GM18909 (cell line): ENCODE measurements around the gene BTBD9.

Experiments used
- ATAC-seq: cut with Tn5 transposase; IDR thresholded peaks from one replicate; pipeline ENCODE4 v1.9.1; 2021; ENCODE audit warnings: mild to moderate bottlenecking; ENCODE audit not compliant: unreplicated experiment, poor library complexity

Gene BTBD9

DNA sequence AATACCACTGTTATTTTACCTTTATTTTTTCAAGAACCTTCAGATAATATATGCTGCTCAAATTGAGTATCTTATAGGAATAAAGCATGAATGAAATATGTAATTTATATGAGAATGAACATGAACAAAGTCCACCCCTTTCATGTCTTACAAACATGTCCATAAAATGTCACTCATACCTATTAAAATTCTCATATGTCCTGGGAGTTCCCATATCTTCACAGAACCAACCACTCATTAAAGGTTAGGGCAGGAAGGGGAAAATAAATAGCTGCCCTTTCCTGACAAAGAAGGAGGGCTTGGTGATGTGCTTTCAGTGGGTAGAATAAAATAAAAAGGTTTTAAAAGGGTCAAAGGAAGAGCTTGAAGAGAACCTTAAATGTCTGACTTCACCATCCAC lies 125.3 kb downstream of the BTBD9 start:
- ATAC-seq: no peak

DNA sequence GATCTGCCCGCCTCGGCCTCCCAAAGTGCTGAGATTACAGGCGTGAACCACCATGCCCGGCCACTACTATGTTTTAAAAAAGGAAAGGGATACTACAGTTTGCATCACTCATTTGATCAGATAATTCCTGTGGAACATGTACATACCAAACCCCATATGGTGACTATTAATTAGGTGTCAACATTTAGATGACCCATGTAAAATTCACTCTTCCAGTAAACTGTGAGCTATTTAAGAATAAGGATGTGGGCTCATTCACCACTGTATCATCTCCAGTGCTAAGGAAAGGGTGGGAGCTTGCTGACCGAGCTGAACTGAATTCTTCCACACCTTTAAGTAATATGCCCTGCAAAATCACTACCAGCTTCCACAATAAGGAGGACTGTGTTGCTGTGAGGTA lies 127.5 kb downstream of the BTBD9 start:
- ATAC-seq: no peak

DNA sequence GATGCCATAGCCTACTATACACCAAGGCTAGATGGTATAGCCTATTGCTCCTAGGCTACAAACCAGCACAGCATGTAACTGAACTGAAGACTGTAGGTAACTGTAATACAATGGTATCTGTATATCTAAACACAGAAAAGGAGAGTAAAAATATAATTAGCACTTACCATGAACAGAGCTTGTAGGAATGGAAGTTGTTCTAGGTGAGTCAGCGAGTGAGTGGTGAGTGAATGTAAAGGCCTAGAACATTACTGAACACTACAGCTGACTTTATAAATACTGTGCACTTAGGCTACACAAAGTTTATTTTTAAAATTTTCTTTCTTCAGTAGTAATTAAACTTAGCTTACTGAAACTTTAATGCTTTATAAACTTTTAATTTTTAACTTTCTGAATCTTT lies 129.5 kb downstream of the BTBD9 start:
- no peak for ATAC-seq

DNA sequence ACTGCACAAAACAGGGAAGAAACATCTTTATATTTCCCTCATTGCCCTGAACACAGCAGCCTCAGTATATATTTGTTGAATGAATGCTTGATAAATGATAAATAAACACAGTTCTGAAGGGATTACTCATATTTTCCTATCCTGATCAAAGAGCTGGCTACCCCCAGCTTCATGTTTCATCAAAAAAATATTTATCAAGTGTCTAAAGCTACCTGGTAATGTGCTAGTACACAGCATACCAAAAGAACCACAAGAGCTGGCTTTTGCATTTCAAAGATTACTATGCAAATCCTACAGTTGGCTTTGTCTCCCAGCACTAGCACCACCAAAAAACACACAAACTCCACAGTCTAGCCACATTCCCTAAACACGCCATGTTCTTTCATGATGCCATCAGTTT lies 130.0 kb downstream of the BTBD9 start:
- ATAC-seq: no peak

DNA sequence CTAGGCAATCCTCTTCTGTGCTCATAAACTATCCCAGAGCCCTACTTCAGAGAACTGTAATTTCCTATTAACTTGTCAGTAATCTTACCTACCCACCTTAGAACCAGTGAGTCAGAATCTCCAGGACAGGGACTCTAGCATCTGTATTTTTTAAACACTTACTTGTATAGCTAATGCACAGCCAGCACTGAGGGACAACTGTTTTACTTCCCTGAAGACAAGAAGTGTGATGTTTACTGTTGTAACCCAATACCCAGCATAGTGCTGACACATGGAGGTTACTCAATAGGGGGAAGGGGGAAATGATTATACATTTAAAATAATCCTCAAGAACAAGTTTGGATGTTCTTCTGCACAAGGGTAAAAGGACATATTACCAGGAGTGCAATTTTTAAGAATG lies 130.8 kb downstream of the BTBD9 start:
- ATAC-seq: no peak

DNA sequence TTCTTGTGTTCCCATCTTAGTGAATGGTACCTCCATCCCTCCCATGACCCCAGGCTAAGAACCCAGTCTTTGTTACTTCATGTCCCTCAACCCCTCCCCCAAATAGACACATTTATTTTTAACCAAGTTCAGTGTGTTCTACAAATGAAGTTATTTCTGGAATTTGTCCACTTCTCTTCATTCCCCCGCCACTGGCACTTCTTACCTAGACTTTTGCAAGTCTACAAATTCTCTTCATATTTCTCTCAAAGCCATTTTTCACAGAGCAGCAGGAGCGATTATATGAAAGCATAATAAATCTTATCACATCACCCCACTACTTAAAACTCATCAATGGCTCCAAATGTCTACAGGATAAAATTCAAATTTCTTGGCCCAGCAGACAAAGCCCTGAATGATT lies 131.4 kb downstream of the BTBD9 start:
- ATAC-seq: no peak

DNA sequence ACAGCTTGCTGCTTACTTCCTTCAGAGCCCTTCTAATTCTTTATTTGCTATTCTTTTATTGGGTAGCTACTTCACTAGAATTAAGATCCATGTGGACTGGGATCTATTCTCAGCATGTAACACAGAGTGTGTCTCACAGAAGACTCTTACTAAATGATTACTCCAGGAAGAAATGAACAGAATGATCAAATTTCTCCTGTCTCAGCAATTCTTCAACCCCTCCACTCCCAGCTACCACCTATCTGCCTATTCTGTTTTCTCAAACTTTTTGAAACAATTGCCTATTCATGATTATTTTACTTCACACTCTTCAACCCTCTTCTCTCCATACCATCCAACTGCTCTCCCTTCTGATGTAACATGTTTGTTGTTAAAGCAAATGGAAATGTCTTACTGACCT lies 132.6 kb downstream of the BTBD9 start:
- no peak for ATAC-seq

DNA sequence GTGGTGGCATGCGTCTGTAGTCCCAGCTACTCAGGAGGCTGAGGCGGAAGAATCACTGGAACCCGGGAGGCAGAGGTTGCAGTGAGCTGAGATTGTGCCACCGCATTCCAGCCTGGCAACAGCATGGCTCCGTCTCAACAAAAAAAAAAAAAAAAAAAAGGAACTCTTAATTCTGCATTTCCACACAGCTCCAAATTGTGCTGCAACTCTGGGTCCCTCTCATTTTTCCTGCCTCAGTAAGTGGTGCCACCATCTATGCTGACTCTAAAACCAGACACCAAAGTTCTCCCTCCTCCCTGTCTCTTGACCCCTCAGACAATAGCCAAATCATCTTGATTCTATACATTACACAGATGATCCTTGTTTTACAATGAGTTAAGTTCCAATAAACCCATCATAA lies 133.9 kb downstream of the BTBD9 start:
- ATAC-seq: no peak

DNA sequence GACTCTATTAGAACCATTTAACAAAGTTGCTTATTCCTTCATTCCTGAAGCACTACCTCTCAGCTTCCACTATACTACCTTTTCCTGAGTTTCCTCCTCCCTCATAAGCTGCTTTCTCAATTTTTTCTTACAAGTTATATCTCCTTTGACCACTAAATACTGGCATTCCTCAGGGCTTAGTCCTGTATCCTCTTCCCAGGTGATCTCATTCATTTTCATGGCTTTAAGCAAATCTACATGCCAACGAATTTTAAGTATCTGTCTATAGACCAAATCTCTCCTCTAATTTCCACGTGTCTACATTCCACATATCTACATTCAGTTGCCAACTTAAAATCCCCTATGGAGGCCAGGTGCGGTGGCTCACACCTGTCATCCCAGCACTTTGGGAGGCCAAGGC lies 134.7 kb downstream of the BTBD9 start:
- no peak for ATAC-seq

DNA sequence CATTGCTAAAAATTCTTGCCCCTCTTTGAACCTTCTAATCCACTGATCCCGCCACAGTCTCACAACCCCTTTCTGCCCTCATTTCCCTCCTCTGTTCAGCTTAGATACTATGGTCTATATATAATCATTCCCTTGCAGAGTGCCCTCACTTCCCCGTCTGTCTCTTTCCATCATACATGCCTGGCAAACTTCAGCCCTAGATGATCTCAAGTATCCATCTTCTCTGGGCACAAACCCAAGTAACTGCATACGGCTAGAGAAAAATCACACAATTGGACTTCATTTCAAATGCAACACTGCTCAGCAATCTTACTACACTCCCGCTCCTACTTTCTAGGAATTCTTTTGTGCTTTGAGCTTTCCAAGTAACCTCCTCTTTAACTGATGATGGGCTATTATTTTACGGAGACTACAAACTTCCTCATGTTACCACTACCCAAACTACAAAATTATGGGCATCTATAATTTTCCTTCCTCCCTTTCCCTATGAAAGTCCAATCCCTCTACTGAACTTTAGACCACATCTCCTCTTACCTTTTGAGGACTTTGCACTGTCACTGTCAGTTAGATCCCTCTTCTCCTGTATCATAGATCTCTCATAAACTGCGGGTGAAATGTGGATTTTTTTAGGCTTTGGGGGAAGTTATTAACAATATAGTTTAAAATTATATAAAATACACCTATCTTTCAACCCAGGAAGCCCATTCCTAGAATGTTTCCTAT lies 135.6 kb downstream of the BTBD9 start:
- ATAC-seq: no peak

DNA sequence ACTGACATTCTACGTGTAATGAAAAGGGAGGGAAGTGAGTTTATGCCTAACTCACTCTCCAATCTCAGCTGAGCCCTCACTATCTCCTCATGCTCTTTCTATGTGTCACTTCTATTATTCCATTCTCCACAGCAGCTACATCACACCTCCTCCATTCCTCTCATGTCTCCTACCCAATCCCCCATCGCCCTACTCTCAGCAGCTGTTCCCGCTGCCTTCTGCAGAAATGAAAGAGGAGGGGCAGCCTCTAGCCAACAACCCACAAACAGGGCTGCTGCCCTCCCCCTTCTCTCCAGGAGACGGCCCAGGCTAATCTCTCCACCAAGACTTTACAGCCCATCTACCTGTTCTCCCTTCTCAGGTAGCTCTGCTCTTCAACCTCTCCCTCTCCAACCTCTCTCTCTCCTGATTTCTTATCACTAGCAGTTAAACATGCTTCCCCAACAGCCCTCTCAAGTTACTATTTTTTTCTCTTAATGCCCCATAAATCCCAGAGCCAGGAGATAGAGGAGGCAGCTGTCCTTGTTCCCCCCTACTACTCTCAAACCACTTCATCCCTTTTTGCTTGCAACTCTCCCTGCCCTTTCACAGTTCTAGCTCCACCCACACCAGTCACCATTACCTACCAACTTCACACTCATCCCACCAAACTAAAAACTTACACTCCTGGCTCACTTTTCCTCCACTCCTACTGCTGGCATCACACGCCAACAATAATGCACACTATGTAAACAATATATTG lies 136.5 kb downstream of the BTBD9 start:
- ATAC-seq: no peak

DNA sequence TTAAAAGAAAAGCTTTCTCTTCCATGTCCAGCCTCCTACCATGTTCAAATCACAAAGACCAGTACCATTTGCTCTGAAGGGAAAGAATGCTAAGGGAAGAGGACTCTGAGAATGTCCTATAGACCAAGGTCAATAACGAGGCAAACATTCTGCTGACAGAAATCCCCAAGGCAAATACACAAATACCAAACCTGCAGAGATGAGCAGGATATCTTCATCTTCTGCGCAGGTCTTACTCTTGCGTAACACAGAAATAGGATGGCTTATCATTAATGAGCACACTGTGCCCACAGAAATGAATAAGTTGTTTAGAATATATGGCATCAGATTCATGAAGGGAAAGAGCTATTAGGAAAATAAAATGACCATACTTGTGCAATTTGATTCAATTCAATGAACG lies 137.3 kb downstream of the BTBD9 start:
- ATAC-seq: no peak

DNA sequence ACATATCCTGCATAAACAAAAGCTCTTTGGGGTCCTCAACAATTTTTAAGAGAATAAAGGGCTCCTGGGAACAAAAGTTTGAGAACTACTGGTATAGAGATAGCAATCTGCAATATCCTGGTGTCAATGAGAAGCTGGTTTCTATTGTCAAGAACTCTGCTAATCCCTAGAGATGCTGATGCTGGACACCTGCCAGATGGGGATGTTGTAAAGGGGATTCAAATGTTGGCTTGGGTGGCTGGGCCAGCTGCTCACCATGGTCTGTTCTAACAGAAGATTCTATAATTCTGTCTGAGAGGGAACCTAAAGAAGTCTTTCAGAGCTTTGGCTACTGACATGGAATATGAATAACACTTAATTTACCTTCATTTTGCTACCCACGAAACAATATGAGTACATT lies 137.8 kb downstream of the BTBD9 start:
- ATAC-seq: no peak

DNA sequence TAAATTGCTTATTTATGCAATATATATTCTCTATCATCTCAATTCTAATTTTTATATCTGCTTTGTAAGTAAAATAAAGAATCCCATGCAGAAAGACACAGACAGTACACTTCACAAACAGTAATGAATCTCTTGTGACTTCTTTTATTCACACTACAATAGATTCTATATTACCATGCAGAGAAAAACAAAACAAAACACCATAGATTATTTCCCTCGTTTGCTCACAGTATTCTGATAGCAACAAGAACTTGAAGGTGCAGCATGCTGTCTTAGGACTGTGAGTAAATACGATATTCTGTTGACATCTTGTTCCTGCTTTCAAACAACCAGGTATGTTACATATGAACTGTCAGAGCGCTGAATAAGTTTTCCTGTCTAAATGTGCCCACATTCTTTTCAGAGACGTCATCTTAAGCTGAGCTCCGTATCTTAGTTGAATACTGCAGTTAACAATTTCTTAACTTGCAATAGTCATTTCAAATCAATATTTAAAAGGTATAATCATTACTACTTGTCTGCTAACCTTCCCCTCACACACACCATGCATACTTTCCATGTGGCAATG lies 140.1 kb downstream of the BTBD9 start:
- ATAC-seq: no peak

DNA sequence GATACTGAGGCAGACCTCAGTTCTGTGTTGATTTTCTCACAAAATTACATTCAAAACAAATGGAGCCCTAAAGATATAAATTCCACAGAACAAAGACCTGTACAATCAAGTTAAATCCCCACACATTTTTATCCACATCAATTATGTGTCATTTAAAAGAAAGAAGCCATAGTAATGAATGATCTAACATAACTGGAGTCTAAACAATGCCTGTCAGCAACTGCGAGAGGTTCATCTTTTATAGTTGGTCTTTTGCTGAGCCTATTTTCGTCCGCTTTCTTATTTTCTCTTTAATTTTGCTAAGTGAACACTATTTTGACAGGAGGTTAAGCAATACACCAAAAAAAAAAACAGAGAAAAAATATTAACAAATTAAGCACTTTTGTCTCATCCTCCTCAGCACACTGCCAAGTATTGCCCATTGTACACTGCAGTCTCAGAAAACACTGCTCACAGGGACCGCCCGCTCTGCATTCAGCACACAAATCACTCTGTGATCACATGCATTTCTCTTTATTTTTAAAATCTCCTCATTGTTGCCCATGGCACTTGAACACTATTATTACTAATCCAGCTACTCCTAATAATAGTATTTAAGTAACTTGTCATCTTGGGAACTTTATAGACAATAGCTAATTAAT lies 140.8 kb downstream of the BTBD9 start:
- no peak for ATAC-seq

DNA sequence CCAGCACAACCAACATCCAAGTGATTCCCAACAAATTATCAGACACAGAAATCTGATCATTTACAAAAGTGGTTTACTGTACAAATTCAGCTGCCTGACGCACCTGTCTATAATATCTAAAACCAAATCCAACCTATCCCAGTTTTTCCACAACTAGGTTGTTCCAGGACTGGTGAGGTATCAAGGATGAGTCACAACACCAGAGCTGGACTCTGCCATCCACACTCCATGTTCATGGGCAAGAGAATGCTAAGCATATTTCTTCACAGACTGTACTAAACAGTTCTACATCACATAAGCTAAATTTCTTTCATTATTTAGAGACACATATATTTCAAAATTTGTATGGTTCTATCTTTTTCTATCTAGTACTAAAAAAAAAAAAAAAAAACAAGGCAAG lies 141.6 kb downstream of the BTBD9 start:
- no peak for ATAC-seq

DNA sequence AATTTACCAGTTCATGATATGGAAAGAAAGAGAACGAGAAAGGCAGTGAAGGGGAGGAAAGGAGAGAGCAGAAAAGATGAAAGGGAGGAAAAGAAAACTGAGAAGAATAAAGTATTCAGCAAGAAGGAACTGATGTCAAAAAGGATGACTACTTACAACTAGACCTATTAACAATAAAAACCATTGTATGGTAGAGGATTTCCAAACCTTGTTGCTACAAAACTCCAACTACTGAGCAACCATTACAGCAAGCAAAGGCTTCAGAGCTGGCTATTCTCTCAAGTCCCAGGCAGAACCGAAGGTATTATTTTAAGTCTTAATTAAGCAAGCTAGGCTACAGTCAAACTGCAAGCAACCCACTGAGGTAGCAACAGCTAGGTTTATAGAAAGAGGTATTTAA lies 142.2 kb downstream of the BTBD9 start:
- ATAC-seq: no peak

DNA sequence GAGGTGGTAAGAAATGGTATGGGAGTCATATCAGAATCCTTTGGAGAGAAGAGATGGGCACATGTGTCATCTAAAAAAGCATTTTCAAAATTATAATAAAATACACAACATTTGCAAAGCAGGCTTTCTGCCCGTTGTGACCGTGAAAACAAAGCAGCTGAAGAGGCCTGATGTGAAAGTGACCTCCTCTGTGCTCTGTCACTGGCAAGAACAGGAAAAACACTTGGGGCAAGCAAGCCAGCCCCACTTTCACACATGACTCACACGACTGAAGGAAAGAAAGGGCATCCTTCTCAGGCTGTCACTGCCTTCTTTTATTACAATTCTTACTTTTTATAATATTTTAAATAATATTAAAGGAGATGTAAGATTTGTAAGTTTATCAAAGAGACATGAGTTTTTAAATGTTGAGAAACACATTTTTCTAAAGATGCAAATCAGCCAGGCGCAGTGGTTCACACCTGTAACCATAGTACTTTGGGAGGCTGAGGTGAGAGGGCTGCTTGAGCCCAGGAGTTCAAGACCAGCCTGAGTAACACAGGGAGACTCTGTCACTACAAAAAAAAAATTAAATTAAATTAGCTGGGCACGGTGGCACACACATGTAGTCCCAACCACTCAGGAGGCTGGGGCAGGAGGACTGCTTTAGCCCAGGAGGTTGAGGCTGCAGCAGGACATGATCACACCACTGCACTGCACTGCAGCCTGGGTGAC lies 143.7 kb downstream of the BTBD9 start:
- no peak for ATAC-seq

DNA sequence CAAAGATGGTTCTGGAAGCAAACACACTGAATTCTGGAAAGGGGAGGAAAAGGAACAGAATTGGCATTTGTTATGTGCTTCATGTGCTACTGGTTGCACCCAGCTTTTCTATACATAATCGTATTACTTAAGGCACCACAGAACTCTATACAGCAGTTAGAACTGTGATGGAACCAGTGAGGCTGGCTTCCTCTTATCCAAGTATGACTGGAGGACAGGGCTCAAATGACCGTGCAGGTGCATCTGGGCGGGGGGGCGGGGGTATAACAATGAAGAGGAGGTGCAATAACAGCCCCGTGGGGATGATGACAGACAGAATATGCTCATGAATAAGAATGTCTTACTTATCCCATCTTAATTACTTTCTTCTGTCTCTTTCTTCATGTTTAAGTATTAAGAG lies 144.2 kb downstream of the BTBD9 start:
- no peak for ATAC-seq

DNA sequence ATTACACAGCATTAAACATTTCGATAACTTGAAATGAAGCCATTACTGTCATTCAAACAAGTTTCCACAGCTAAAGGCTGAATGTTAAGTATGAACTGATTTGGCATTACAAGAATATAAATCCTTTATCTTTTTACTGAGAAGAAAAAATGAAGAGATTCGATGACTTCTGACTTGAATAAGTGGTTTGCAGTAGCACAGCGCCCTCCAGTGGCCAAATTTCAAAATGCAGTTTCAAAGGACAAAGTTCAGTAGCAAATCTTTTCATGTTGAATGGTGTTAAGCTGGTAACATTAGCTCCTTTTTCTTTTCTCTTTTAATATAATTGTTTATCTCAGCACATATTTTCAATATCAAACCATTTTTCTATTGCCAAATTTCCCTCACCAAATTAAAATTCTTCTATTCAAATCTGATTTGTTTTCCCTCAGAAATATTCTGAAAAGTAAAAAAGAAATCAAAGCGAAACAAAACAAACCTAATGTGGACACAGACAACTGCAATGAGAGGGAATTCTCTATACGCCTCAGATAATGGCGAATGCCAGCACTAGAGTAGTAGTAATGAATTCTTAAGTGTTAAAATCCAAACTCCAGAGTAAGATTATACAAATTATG lies 145.7 kb downstream of the BTBD9 start:
- no peak for ATAC-seq
